Right hindlimb (tissue), 1 donor: Measurements from ENCODE around the gene HARS2.
"Not testable (repeated sequence)": the region's sequence is repeated elsewhere in the genome, so short reads cannot be mapped to it uniquely, and the experiment has no call there.

Source experiments
- DNase-seq: peaks from one replicate; pipeline ENCODE4 v3.0.0-alpha.2; 2018

The HARS2 gene

GRCh38 chr5:140690941-140691924, at the start of gene HARS2, which contains the start of gene HARS1:
HARS2 (plus strand) TSS chr5:140691455; CDS start chr5:140691649, 194 bp downstream.
HARS1 (minus strand) TSS chr5:140691370; CDS start chr5:140691304, 66 bp downstream.
- peak; percentile 93 for DNase-seq

DNA sequence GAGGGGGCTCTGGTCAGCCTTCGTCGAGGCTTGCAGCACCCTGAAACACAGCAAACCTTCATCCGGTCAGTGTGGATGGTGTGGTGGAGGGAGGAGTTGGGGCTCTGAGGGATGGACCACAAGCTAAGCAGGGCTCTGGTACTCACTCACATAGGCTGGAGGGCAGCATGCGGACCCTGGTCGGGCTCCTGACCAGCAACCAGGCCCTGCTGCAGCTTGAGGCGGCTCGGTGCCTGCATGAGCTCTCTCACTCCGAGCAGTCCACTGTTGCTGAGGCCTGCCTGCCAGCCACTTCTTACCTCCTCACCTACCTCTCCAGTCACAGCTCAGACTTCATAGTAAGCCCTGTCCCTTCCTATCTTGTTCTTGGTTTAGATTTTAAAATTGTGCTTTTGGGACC, 49.5 kb upstream of the HARS2 start:
- no peak for DNase-seq

GRCh38 chr5:140642718-140643117, 48.5 kb upstream of the HARS2 start:
- no peak for DNase-seq

GRCh38 chr5:140647042-140647419, 44.2 kb upstream of the HARS2 start:
- no peak for DNase-seq

DNA sequence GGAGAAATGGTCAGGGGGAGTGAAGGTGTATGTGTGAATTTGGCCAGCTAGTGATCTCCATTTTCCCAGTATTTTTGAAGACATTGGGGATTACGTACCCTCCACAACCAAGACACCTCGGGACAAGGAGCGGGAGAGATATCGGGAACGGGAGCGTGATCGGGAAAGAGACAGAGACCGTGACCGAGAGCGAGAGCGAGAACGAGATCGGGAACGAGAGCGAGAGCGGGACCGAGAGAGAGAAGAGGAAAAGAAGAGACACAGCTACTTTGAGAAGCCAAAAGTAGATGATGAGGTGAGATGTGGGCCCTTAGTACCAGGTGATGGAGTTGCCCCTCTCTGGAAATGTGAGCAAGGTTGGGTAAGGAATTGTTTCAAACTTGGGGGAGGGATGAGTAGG, 32.4 kb upstream of the HARS2 start:
- no peak for DNase-seq

DNA sequence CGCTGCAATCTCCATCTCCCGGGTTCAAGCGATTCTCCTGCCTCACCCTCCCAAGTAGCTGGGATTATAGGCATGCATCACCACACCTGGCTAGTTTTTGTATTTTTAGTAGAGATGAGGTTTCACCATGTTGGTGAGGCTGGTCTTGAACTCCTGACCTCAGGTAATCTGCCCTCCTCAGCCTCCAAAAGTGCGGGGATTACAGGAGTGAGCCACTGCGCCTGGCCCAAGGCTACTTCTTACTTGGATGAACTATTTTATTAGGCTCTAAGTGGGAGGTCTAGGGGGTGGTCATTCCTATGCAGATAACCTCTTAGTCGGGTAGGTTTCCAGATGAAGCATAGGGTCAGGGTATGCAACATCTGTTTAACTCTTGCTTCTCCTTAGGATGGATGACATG, 30.9 kb upstream of the HARS2 start:
- not testable (repeated sequence) for DNase-seq

GRCh38 chr5:140664030-140664358, 27.3 kb upstream of the HARS2 start:
- no peak for DNase-seq

DNA sequence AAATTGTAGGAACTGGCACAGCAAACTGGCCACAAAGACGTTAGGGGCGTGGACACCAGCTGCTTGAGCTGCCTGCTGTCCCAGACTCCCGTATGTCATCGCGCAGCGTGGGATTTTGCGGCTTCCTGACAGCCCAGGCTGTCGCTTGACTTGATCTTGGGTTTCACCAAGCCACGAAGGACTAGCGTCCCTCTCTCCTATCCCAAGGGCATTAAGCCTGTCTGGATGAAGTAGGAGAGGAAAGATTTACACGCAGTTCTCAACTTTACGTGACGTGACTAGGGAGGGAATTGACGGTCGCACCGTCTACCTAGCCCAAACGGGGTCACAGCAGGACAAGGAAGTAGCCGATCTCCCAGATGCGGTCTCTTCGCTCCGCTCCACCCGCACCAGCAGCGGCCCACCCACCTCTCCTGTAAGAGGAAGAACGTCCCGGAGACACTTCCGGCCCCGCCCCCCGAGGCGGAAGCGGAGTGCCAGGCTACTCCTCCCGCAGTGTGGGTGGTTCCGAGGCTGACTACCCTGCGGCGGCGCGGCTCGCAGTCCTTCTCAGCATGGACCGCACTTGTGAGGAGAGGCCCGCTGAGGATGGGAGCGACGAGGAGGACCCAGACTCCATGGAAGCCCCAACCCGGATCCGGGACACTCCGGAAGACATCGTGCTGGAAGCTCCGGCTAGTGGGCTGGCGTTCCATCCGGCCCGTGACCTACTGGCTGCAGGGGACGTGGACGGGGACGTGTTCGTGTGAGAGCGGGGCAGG, 26.7 kb upstream of the HARS2 start, which contains the start of gene WDR55:
Gene WDR55 (plus strand): TSS at position 546 of the 761 bp plus-strand sequence. CDS start 9 bp downstream, at position 555.
- peak; percentile 96 for DNase-seq

DNA sequence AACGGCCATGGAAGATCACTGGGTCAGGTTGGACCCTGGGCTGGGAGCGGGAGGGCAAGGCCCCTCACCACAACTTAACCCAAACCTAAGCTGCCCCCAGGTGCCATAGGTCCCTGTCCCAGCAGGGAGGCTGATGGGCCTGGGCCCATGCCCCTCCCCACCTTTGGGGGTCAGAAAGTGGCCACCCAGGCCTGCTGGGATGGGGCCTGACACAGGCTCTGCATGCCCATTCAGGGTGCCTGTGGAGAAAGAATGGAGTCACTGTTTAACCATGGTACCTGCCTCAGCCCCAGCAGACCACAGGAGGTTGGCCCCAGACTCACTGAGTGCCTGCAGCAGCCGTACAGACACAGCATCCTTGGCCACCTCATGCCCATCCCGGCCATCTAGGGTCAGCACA, 20.2 kb upstream of the HARS2 start:
- DNase-seq = not testable (repeated sequence)

GRCh38 chr5:140671472-140672125, 19.7 kb upstream of the HARS2 start:
- no peak for DNase-seq

DNA sequence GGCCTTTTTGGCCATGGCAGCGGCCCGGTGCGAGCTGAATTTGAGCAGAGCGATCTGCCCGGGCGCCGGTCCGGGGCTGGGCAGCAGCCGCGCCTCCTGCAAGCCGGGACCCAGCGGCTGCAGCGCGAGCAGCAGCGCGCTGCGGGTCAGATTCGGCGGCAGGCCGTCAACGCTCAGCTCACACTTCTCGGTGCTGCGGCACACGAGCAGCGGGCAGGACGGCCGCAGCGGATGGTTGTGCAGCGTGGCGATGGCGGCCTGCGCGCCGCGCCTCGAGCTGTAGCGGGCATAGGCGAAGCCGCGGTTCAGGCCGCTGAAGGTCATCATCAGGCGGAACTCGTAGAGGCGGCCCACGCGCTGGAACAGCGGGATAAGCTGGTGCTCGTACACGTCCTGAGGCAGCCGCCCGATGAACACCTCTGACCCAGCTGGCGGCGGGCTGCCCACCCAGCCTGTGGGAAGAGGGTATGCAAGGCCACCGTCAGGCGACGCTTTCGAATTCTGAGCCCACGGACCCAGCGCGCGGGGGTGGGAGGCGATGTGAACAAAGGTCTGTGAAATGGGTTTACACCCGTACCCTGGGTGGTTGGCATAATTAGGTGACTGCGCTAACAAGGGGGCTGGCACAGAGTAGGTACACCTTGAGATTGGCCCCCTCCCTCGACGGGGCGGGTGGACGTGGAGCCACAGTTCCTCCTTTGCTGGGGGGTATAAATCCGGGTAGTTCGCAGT, 18.6 kb upstream of the HARS2 start:
- DNase-seq = no peak

DNA sequence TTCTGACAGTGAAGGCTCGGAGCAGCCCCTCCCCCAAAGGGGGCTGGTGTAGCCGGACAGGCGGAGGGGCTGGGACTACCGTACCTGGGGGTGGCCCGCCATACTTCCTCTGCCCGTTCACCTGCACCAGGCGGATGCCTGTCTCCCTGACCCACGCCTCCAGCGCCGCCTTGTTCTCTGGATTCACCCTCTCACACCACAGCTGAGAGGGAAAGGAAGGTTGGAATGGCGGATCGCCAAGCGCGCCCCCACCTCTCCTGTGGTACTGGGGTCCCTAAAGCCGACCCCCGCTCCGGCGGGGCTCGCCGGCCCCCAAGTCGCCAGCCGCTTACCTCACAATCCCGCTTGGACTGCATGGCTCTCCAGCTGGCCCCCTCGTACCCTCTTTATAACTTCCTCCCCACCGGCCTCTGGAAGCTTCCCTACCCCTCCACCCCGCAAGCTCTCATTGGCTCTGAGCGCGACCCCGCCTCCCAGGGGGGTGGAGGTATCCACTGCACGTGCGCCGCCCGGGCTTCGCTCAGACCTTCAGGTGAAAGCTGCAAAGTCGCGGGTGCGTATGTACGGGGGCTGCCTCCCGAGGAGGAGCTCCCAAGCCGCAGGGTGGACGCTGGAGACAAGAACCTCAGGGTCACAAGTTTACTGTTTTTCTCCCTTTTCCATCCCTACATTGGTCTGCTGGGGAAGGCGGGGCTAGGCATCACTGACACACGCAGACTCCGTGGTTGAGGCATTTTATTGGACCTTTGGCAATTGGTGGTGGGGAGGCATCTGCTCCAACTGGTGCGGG, 17.9 kb upstream of the HARS2 start, which contains the start of gene DND1:
Gene DND1 (minus strand): TSS at position 390 of the 790 bp plus-strand sequence. CDS start 34 bp downstream, at position 356.
- no peak for DNase-seq

DNA sequence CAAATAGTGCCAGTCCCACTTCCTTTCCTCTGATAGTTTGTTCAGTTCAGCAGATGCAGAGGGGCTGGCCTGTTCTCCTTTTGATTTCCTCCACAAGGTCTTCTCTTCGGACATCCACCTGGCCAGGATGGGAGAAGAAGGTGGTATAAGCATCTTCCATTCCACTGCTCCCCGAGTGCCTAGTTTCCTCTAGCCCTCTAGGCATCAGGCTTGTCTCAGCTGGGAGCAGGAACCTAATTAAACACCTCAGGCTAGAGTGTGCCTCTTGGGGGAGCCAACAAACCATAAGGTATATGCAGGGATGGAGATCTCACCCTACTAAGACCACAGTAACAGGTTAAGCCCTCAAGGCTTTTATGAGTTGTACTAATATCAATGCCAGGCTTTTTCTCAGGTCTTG, 17.0 kb upstream of the HARS2 start:
- no peak for DNase-seq

DNA sequence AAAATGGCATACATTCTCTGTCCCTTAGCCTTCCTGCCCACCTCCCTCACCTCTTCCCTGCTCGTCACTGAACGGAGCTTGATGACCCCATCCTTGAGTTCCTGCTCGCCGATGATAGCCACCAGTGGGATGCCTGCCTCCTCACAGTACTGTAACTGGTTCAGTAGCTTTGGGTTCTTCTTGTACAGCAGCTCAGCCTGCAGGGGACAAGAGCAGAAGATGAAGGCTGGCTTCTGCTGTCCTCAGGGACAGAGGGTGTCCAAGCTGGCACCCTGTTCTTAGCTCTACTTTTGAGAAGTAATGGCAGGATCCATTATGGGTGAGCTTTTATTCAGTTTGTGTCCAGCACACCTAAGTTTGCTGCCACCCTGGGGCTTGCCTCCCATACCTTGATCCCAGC, 16.6 kb upstream of the HARS2 start:
- DNase-seq = no peak

DNA sequence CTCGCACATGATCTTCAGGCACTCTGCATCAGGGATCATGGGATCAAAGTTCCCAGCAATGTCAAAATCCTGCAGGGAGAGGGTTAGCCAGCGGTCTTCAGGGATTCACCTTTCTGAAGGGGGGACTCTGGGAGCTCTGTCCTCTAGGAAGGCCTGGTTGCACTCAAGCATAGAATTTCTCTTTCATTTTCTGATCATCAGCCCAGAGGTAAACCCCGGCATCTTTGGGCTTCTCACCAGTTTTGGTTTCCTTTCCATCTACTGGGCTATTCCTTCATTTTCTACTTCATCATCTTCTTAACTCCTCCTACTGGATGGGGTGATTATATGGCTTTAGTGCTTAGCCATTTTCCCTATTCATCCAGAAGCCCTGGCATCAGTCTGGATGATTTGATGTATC, 13.3 kb upstream of the HARS2 start:
- DNase-seq = no peak

DNA sequence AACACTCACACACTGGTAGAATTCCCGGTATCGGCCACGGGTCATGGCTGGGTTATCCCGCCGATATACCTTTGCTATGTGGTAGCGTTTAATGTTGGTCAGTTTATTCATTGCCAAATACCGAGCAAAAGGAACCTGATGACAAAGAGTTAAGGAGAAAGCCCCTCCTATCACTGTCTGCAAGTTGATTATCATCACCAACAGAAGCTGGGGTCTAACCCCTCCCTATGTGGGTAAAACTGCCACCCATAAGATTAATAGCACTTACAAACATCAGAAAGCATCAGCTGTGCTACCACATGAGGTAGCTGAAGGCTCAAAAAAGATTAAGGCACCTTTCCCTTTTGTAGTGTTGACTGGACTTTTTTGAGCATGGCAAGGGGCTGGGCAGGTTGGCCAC, 12.3 kb upstream of the HARS2 start:
- no peak for DNase-seq

DNA sequence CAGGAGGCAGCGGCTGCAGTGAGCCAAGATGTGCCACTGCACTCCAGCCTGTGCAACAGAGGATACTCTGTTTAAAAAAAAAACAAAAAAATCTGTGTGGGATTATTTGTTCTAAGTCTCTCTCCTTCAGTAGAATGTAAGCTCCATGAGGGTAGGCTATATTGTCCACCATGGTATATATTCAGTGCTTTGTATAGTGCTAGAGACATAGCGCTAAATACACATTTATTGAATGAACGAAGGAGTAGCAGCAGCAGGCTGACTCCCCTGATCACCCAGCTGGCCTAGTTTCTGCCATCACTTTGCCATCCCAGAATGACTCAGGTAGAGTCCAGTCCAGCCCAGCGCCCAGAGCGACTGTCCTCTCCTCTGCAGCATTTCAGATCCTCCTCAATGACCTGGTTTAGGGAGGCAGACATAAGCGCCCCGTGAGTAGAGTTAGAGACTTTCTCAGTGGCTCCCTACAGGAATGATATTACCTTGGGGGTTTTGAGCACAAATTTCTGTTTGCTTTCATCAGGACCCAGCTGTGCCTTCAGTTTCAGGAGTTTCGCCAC, 801 bp upstream of the HARS2 start:
- no peak for DNase-seq

DNA sequence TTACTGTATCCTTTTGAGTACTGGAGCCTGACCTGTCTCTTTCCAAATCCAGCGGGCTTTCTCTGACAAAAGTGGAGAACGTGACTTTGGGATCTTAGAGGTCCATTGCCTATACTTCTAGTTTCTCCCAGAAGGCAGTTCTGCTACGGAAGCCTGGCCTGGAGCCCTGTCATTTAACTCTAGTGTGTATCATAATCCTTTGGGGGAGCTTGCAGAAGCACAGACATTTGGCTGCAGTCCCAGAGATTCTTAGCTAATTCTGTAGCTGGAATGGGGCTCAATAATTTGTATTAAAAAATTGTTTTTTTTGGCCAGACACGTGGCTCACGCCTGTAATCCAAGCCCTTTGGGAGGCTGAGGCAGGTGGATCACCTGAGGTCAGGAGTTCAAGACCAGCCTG, 3.0 kb downstream of the HARS2 start:
- no peak for DNase-seq

DNA sequence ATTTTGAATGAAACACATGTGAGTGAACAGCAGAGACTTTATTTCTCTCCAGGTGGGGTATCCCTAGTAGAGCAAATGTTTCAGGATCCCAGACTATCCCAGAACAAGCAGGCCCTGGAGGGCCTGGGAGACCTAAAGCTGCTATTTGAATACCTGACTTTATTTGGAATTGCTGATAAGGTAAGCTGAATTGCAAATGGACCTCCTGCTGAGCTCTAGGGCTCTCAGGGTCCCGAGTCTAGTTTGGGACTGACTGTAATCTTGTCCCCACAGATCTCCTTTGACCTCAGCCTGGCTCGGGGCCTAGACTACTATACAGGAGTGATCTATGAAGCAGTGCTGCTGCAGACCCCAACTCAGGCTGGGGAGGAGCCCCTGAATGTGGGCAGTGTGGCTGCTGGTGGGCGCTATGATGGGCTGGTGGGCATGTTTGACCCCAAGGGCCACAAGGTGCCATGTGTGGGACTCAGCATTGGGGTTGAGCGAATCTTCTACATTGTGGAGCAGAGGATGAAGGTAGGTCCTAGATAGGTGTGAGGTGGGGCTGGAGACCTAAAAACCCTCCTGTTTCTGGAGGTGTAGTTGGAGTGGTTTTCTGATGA, 5.7 kb downstream of the HARS2 start:
- DNase-seq = no peak
